Sigmoid colon (tissue), 7 donors: ENCODE data around the gene DDX55. TPM values are rescaled to one million over a fixed set of nuclear protein-coding genes. Genes with fewer than 3 reads are reported as not detected.
A peak's percentile ranks its signal among the peaks of the same experiment; 100 is the strongest.

Experiments
- DNase-seq: peaks from one replicate; pipeline ENCODE4 v3.0.0-alpha.2; 2019
- H3K27ac ChIP-seq, 4 donors: fragments of 200-600 bp; sonication (generic); one replicate each; pipeline ENCODE4 v1.5.1; 2016 to 2019; ENCODE audit warnings: mild to moderate bottlenecking in 1 of 4
- H3K27me3 ChIP-seq, 3 donors: fragments of 200-600 bp; sonication (generic); one replicate each; pipeline ENCODE4 v1.5.1; 2019; ENCODE audit warnings: mild to moderate bottlenecking in 1 of 3
- H3K36me3 ChIP-seq, 4 donors: fragments of 200-600 bp; sonication (generic); one replicate each; pipeline ENCODE4 v1.5.1; 2016 to 2019
- H3K4me1 ChIP-seq, 4 donors: fragments of 200-600 bp; sonication (generic); one replicate each; pipeline ENCODE4 v1.5.1; 2017 to 2019
- H3K4me3 ChIP-seq, 4 donors: fragments of 200-600 bp; sonication (generic); one replicate each; pipeline ENCODE4 v1.5.1; 2017 to 2019; ENCODE audit warnings: mild to moderate bottlenecking in 2 of 4, moderate library complexity in 1 of 4
- H3K9me3 ChIP-seq, 4 donors: fragments of 200-600 bp in 3 of 4; sonication (generic) in 3 of 4; one replicate each; pipeline versions ENCODE4 v1.5.1 to v1.6.1; 2013 to 2019
- EP300 ChIP-seq, 4 donors: sonication (generic); formaldehyde crosslinking; IDR thresholded peaks; one replicate each; pipeline ENCODE4 v1.6.1; 2017; ENCODE audit warnings: antibody characterized with exemption in 4 of 4
- POLR2A ChIP-seq, 2 donors: fragments of 450-650 bp; IDR thresholded peaks; one replicate each; pipeline ENCODE4 v1.6.1; 2016; ENCODE audit warnings: antibody characterized with exemption in 2 of 2, mild to moderate bottlenecking in 2 of 2, moderate library complexity in 2 of 2
- POLR2AphosphoS5 ChIP-seq, 4 donors: sonication (generic); formaldehyde crosslinking; IDR thresholded peaks; one replicate each; pipeline ENCODE4 v1.6.1; 2017; ENCODE audit warnings: antibody characterized with exemption in 4 of 4
- WGBS, 2 donors: extraction: QIAGEN DNeasy Blood & Tissue Kit; methylation state at CpG; one replicate each; pipeline ENCODE4 v1.1.7; 2013; 5-methylcytosine and 5-hydroxymethylcytosine counted together
- intact Hi-C: fragments of 100-400 bp; cut with DNase I; formaldehyde crosslinking; loops from one replicate; pipeline ENCODE4 v1.15.1; 2023
- polyA plus RNA-seq, 3 donors: library from polyadenylated mRNA; stranded (reverse); fragments of 200-250 nt; gene quantifications; one replicate each; pipeline ENCODE4 v1.2.3, GENCODE V29; 2013
- total RNA-seq, 4 donors: library from RNA; depleted of rRNA; stranded (reverse); fragments of >200 nt; gene quantifications; one replicate each; pipeline ENCODE4 v1.1.0, GENCODE V29; 2016
- TF ChIP-seq, protein P1 (sequence below), 4 experiments: fragments of 450-650 bp in 3 of 4; fragments of 200-600 bp in 1 of 4; IDR thresholded peaks; one replicate each; pipeline ENCODE4 v1.5.1; 2016 to 2019; ENCODE audit warnings: antibody characterized with exemption in 4 of 4, mild to moderate bottlenecking in 3 of 4, moderate library complexity in 2 of 4
- donor health status: healthy with polysubstance abuse.
- donor health status: Bipolar disorder and iron deficiency.
- donor health status: healthy.

DDX55 gene
- total and polyA plus RNA-seq, 7 donors, result 5.4 to 33.0 (median 13.6) TPM

DNA sequence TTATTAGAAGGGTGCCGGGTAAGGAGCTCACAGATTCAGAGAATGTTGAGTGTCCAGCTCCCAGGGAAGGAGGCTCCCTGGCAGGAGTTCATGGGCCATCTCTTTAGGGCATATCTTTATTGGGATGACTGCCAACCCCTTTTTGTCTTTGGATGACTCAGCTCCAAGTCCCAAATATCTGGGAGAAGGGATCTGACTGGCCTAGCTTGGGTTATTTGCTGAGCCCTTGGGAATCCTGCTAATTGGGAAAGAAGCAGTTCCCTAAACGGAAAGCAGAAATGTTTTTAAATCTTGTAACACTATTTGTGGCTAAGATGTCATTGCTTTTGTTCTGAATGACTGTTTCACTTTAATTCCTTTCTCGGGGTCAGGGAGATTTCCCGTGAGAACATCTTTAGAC, 12.6 kb downstream of the DDX55 start:
- Histone ChIP-seq H3K4me1 (peaks cover 0 to 3% (median 0%) of the 10 kb centered on the region in 4 donors), H3K9me3 (no peaks in the 10 kb centered on the region), H3K4me3 (no peak overlapping the region), H3K27me3 (no peaks in the 10 kb centered on the region), H3K27ac (peak overlapping the region in 1 of 4 donors; percentile 1), H3K36me3 (peaks cover 40 to 98% (median 58%) of the 10 kb centered on the region in 4 donors)
- intact Hi-C loops, result no loop called here
- no peak for TF ChIP-seq POLR2A (IDR thresholded peaks at IDR 0.05)
- TF ChIP-seq EP300 (IDR thresholded peaks at IDR 0.05), result no peak
- DNase-seq, result no peak
- 78 to 89% methylated on average over 4 of the region's 4 CpGs for WGBS, 2 donors

DNA sequence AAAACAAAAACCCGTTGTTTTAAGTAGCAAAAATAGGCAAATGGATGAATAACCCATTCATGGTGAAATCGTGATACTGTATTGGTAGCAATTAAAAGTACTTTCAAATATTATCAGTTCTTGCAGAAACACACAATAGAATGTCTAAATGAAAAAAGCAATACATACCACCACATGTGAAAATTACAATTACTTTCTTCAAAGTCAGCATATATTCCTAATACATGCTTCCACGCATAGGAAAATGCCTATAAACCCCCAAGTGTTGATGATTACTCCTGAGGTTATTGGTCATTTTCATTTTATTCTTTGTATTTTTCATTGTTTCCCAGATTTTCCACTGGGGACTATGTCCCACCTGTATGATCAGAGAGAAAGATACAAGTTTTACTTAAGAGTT, 15.2 kb downstream of the DDX55 start:
- WGBS, 2 donors, result 92 to 97% methylated on average over 3 of the region's 3 CpGs
- intact Hi-C loops, result no loop called here

DNA sequence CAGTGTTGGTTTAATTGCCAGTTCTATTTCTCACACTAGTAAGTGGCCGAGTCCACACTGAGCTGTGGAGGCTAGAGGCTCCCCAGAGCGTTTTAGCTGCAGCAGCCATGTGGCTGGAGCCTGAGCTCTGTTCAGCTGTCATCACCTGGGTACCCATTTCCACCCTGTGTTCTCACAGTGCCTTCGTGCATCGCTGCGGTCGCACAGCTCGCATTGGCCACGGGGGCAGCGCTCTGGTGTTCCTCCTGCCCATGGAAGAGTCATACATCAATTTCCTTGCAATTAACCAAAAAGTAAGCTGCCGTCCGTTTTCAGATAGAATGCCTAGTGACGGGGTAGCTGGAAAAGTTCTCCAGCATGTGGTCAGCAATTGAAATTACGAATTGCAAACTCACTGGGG, 15.7 kb downstream of the DDX55 start:
- Histone ChIP-seq H3K27me3 (no peaks in the 10 kb centered on the region), H3K4me3 (no peak overlapping the region), H3K36me3 (peaks cover 34 to 98% (median 58%) of the 10 kb centered on the region in 4 donors), H3K9me3 (no peaks in the 10 kb centered on the region), H3K4me1 (peaks cover 0 to 3% (median 0%) of the 10 kb centered on the region in 4 donors), H3K27ac (no peak overlapping the region)
- WGBS, 2 donors, result 92% methylated on average over 13 of the region's 13 CpGs
- intact Hi-C loops, result no loop called here
- no peak for TF ChIP-seq POLR2A (IDR thresholded peaks at IDR 0.05)
- TF ChIP-seq, protein P1, sequence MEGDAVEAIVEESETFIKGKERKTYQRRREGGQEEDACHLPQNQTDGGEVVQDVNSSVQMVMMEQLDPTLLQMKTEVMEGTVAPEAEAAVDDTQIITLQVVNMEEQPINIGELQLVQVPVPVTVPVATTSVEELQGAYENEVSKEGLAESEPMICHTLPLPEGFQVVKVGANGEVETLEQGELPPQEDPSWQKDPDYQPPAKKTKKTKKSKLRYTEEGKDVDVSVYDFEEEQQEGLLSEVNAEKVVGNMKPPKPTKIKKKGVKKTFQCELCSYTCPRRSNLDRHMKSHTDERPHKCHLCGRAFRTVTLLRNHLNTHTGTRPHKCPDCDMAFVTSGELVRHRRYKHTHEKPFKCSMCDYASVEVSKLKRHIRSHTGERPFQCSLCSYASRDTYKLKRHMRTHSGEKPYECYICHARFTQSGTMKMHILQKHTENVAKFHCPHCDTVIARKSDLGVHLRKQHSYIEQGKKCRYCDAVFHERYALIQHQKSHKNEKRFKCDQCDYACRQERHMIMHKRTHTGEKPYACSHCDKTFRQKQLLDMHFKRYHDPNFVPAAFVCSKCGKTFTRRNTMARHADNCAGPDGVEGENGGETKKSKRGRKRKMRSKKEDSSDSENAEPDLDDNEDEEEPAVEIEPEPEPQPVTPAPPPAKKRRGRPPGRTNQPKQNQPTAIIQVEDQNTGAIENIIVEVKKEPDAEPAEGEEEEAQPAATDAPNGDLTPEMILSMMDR (IDR thresholded peaks at IDR 0.05), result no peak
- TF ChIP-seq POLR2AphosphoS5 (IDR thresholded peaks at IDR 0.05), result no peak
- no peak for TF ChIP-seq EP300 (IDR thresholded peaks at IDR 0.05)
- DNase-seq, result no peak

More for the DNA sequence above, 15.2 kb downstream of the DDX55 start:
- Histone ChIP-seq H3K4me1 (peaks cover 0 to 3% (median 0%) of the 10 kb centered on the region in 4 donors), H3K4me3 (no peak overlapping the region), H3K27me3 (no peaks in the 10 kb centered on the region), H3K9me3 (no peaks in the 10 kb centered on the region), H3K36me3 (peaks cover 33 to 98% (median 55%) of the 10 kb centered on the region in 4 donors), H3K27ac (no peak overlapping the region)
- no peak for DNase-seq
- TF ChIP-seq EP300 (IDR thresholded peaks at IDR 0.05) (no peak), POLR2AphosphoS5 (IDR thresholded peaks at IDR 0.05) (no peak), POLR2A (IDR thresholded peaks at IDR 0.05) (no peak)
- TF ChIP-seq, protein P1 (IDR thresholded peaks at IDR 0.05), result no peak

DNA sequence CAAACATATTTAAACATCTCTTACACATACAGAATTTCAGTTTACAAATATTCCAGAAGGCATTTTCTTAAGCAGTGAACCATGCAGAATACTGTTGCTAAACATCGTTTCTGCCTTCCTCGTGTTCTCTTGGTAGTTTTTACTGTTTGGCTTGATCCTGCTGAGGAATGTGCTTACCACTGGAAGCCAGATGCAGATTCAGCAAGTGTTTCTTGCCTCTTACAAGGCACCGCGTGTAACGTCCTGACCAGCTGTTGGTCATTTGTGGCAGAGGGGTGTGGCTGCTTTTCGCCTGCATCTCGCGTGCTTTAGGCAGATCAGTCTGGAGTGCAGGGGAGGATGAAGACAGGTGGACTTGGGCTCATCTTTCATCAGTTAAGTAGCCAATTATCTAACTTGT, 19.2 kb downstream of the DDX55 start:
- H3K4me1 ChIP-seq, result peaks cover 0 to 3% (median 0%) of the 10 kb centered on the region in 4 donors
- H3K27me3 ChIP-seq, result no peaks in the 10 kb centered on the region
- no peak overlapping the region for H3K27ac ChIP-seq
- 73 to 86% methylated on average over 8 of the region's 8 CpGs for WGBS, 2 donors
- intact Hi-C loops, result no loop called here
- H3K36me3 ChIP-seq, result peaks cover 32 to 98% (median 71%) of the 10 kb centered on the region in 4 donors
- TF ChIP-seq POLR2AphosphoS5 (IDR thresholded peaks at IDR 0.05), result no peak
- TF ChIP-seq POLR2A (IDR thresholded peaks at IDR 0.05), result no peak
- TF ChIP-seq, protein P1 (IDR thresholded peaks at IDR 0.05), result no peak
- TF ChIP-seq EP300 (IDR thresholded peaks at IDR 0.05), result no peak
- no peak for DNase-seq
- H3K9me3 ChIP-seq, result no peaks in the 10 kb centered on the region
- H3K4me3 ChIP-seq, result no peak overlapping the region

DNA sequence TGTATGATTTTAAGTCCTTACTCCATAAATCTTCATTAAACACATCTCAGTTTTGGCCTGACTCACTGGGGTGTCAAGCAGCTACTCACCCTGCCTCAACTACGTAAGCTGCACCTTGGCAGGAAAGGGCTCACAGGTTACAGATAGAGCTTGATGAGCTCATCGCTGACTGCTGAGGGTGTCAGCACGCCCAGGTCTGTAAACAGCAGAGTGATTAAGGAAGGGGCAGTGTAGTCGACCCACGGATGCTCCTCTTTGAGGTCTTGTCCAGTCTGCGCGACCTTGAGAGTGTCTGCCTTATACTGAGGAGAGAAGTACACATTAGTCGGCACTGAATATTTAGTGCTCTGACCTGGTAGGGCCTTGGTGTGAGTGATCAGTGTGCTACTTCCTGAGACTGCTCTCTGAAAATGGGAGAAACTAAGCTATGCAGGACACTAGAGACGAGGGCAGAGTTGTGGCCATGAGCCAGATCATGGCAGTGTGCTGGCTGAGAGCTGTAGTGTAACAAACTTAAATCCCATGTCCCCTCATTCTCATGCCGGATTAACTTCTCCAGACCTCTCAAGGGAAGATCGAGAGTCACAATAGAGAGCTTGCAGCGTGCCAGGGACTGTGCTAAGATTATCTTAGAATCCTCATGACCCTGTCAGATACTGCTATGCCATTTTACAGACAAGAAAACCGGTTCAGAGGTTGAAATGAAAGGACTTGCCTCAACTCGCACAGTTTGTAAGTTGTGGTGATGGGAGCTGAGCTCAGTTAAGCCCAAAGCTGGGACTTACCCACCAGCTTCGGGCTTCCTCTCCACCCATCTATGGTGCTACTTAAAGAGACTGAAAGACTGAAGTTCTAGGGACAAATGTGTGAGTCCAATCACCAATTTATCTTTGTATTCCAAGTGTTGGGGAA, 20.0 kb downstream of the DDX55 start:
- intact Hi-C loops, result no loop called here
- H3K4me1 ChIP-seq, result peaks cover 0 to 3% (median 0%) of the 10 kb centered on the region in 4 donors
- no peaks in the 10 kb centered on the region for H3K27me3 ChIP-seq
- TF ChIP-seq POLR2A (IDR thresholded peaks at IDR 0.05), result no peak
- no peak for TF ChIP-seq EP300 (IDR thresholded peaks at IDR 0.05)
- TF ChIP-seq, protein P1 (IDR thresholded peaks at IDR 0.05), result no peak
- no peak for TF ChIP-seq POLR2AphosphoS5 (IDR thresholded peaks at IDR 0.05)
- no peak overlapping the region for H3K27ac ChIP-seq
- H3K9me3 ChIP-seq, result no peaks in the 10 kb centered on the region
- no peak for DNase-seq
- peaks cover 30 to 98% (median 71%) of the 10 kb centered on the region in 4 donors for H3K36me3 ChIP-seq
- H3K4me3 ChIP-seq, result no peak overlapping the region
- WGBS, 2 donors, result 82 to 89% methylated on average over 15 of the region's 15 CpGs
